NCI-H524 (cell line): ENCODE results near the gene C1orf35.
A peak's percentile ranks its signal among the peaks of the same experiment; 100 is the strongest.

Experiments used
- DNase-seq, 2 experiments: peaks; one replicate each; lab custom pipeline; 2025; lab: John Stamatoyannopoulos, UW

C1orf35 gene

GRCh38 chr1:228079013-228079412 is 24.1 kb downstream of the C1orf35 start:
- DNase-seq: no peak

GRCh38 chr1:228077565-228078330 is 25.4 kb downstream of the C1orf35 start:
- DNase-seq: no peak

GRCh38 chr1:228076796-228077430 is 26.2 kb downstream of the C1orf35 start:
- DNase-seq: no peak

- no peak for DNase-seq
Measured at GRCh38 chr1:228075801-228076271, 27.3 kb downstream of the C1orf35 start.

GRCh38 chr1:228074954-228075730 is 28.0 kb downstream of the C1orf35 start:
- DNase-seq: no peak

GRCh38 chr1:228073857-228074545 is 29.1 kb downstream of the C1orf35 start:
- peak; percentile 32 to 55 for DNase-seq

GRCh38 chr1:228073061-228073856 is 29.9 kb downstream of the C1orf35 start:
- no peak for DNase-seq

- DNase-seq: no peak
Measured at GRCh38 chr1:228072658-228073043, 30.5 kb downstream of the C1orf35 start.

GRCh38 chr1:228071839-228072657 is 31.1 kb downstream of the C1orf35 start:
- DNase-seq: no peak

- no peak for DNase-seq
Measured at GRCh38 chr1:228070851-228071250, 32.3 kb downstream of the C1orf35 start.

GRCh38 chr1:228070173-228070572 is 33.0 kb downstream of the C1orf35 start:
- DNase-seq: no peak

- DNase-seq: no peak
Measured at GRCh38 chr1:228068359-228068758, 34.8 kb downstream of the C1orf35 start.

GRCh38 chr1:228066891-228067654 is 36.1 kb downstream of the C1orf35 start:
- no peak for DNase-seq

GRCh38 chr1:228066416-228066815 is 36.7 kb downstream of the C1orf35 start:
- DNase-seq: no peak

- DNase-seq: no peak
Measured at GRCh38 chr1:228065543-228066347, 37.4 kb downstream of the C1orf35 start.

GRCh38 chr1:228064741-228065542 is 38.2 kb downstream of the C1orf35 start:
- no peak for DNase-seq

GRCh38 chr1:228064296-228064695 is 38.8 kb downstream of the C1orf35 start:
- no peak for DNase-seq
